Ovary (tissue), 3 donors: ENCODE measurements around the gene ARG2.

Experiments used
- CTCF ChIP-seq, 3 donors: fragments of 450-650 bp in 2 of 3; fragments of 200-600 bp in 1 of 3; IDR thresholded peaks; one replicate each; pipeline versions ENCODE4 v1.5.1 to v1.8.0; 2016 to 2022; ENCODE audit warnings: antibody characterized with exemption in 3 of 3, mild to moderate bottlenecking in 1 of 3
- EP300 ChIP-seq: sonication (generic); formaldehyde crosslinking; IDR thresholded peaks from one replicate; pipeline ENCODE4 v1.6.1; 2017; ENCODE audit warnings: antibody characterized with exemption
- POLR2A ChIP-seq: fragments of 450-650 bp; IDR thresholded peaks from one replicate; pipeline ENCODE4 v1.6.1; 2017; ENCODE audit warnings: antibody characterized with exemption, mild to moderate bottlenecking, moderate library complexity
- donor health status: DM: no; HTN: no; CAD: no.

- TF ChIP-seq POLR2A, result no peak
- no peak for TF ChIP-seq CTCF (IDR thresholded peaks at IDR 0.05)
- TF ChIP-seq EP300, result no peak
Measured at GRCh38 chr14:67627519-67627918, 7.8 kb downstream of the ARG2 start.
